Neural cell (in vitro differentiated cells): ENCODE results near the gene PDE3B.

Source experiments
- EP300 ChIP-seq: fragments of 450-650 bp; conservative IDR thresholded peaks from 2 replicates; pipeline ENCODE4 v1.6.1; 2014; ENCODE audit warnings: antibody characterized with exemption, mild to moderate bottlenecking, moderate library complexity; ENCODE audit not compliant: poor library complexity, severe bottlenecking
- EZH2 ChIP-seq: fragments of 200-600, 300-800 bp; shearing (Covaris generic), sonication (generic); IDR thresholded peaks from 2 replicates; pipeline ENCODE4 v1.6.1; 2014; ENCODE audit warnings: antibody characterized with exemption, low read length, borderline replicate concordance, mild to moderate bottlenecking; ENCODE audit not compliant: insufficient read depth, poor library complexity, severe bottlenecking
- TF ChIP-seq, protein P1 (sequence below): fragments of 450-650 bp; IDR thresholded peaks from 2 replicates; pipeline ENCODE4 v1.5.1; 2014; ENCODE audit warnings: antibody characterized with exemption, mild to moderate bottlenecking, moderate library complexity; ENCODE audit not compliant: poor library complexity, severe bottlenecking

DNA sequence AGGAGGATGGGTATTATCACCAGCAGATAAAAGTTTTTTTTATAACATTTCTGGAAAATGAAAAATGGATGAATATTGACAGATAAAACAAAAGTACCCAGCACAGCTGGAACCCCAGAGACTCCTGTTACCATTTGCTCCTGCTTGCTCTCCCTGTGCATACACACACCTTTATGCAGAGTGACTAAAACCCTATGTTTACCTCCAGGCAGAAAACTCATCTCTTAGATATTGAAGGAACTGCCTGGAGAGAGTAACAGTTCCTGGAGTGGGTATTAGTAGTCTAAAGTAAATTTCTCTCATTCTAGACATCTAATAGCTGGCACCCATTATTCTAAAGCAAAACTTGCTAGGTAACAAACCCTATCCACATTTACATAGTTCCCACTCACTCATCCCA lies 210.5 kb downstream of the PDE3B start:
- TF ChIP-seq, protein P1, sequence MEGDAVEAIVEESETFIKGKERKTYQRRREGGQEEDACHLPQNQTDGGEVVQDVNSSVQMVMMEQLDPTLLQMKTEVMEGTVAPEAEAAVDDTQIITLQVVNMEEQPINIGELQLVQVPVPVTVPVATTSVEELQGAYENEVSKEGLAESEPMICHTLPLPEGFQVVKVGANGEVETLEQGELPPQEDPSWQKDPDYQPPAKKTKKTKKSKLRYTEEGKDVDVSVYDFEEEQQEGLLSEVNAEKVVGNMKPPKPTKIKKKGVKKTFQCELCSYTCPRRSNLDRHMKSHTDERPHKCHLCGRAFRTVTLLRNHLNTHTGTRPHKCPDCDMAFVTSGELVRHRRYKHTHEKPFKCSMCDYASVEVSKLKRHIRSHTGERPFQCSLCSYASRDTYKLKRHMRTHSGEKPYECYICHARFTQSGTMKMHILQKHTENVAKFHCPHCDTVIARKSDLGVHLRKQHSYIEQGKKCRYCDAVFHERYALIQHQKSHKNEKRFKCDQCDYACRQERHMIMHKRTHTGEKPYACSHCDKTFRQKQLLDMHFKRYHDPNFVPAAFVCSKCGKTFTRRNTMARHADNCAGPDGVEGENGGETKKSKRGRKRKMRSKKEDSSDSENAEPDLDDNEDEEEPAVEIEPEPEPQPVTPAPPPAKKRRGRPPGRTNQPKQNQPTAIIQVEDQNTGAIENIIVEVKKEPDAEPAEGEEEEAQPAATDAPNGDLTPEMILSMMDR = no peak
- TF ChIP-seq EZH2 (no peak), EP300 (no peak)
